HepG2 (cell line): ENCODE data around the gene ABHD17A. TPM values are rescaled to one million over a fixed set of nuclear protein-coding genes. Genes with fewer than 3 reads are reported as not detected.

ENCODE experiments used
- CHD2 ChIP-seq: IDR thresholded peaks from 2 replicates; pipeline ENCODE4 v1.6.1; 2011; ENCODE audit warnings: low read depth, low read length, improper control_type of control experiment
- DZIP1 ChIP-seq: sonication (generic); formaldehyde crosslinking; IDR thresholded peaks from 2 replicates; pipeline ENCODE4 v1.5.0; 2020; ENCODE audit warnings: mild to moderate bottlenecking, missing genetic modification reagents
- ERF ChIP-seq: IDR thresholded peaks from 2 replicates; pipeline ENCODE4 v1.6.1; 2018; ENCODE audit warnings: missing biosample characterization, missing genetic modification reagents
- FOSL2 ChIP-seq: sonication (generic); formaldehyde crosslinking; IDR thresholded peaks from 2 replicates; pipeline ENCODE4 v1.4.0; 2020; ENCODE audit warnings: missing genetic modification reagents
- FOXO1 ChIP-seq: sonication (generic); formaldehyde crosslinking; IDR thresholded peaks from 2 replicates; pipeline ENCODE4 v1.4.0; 2020; ENCODE audit warnings: missing genetic modification reagents
- HHEX ChIP-seq: IDR thresholded peaks from 2 replicates; pipeline ENCODE4 v1.6.1; 2016; ENCODE audit warnings: control low read depth
- HNRNPK ChIP-seq: fragments of 200-400 bp; formaldehyde crosslinking; IDR thresholded peaks from 2 replicates; pipeline ENCODE4 v1.6.1; 2018; ENCODE audit warnings: low read length, low read depth, moderate library complexity, mild to moderate bottlenecking; ENCODE audit not compliant: poor library complexity, severe bottlenecking
- MXD4 ChIP-seq: IDR thresholded peaks from 2 replicates; pipeline ENCODE4 v1.6.1; 2016; ENCODE audit warnings: mild to moderate bottlenecking, missing biosample characterization, missing genetic modification reagents
- NFIB ChIP-seq: sonication (generic); formaldehyde crosslinking; IDR thresholded peaks from 2 replicates; pipeline ENCODE4 v1.9.0; 2021; ENCODE audit warnings: missing genetic modification reagents, mild to moderate bottlenecking, borderline replicate concordance
- NR2F1 ChIP-seq, 2 experiments: fragments of 450-650 bp in 1 of 2; formaldehyde crosslinking in 1 of 2; IDR thresholded peaks; 2 replicates each; pipeline versions ENCODE4 v1.5.0 to v1.6.1; 2016 to 2020; ENCODE audit warnings: mild to moderate bottlenecking in 1 of 2, missing compliant biosample characterization in 1 of 2, missing genetic modification reagents in 1 of 2, moderate library complexity in 1 of 2
- TCF7L2 ChIP-seq: IDR thresholded peaks from 2 replicates; pipeline ENCODE4 v1.6.1; 2011; ENCODE audit warnings: mild to moderate bottlenecking, low read depth, low read length, moderate library complexity
- TGIF2 ChIP-seq: IDR thresholded peaks from 2 replicates; pipeline ENCODE4 v1.6.1; 2016; ENCODE audit warnings: control low read depth, missing compliant biosample characterization
- TRIM24 ChIP-seq: sonication (generic); formaldehyde crosslinking; IDR thresholded peaks from 2 replicates; pipeline ENCODE4 v1.8.0; 2022; ENCODE audit warnings: mild to moderate bottlenecking, missing genetic modification reagents
- ZNF180 ChIP-seq: sonication (generic); formaldehyde crosslinking; IDR thresholded peaks from 2 replicates; pipeline ENCODE4 v1.4.0; 2020; ENCODE audit warnings: low read depth, missing genetic modification reagents, borderline replicate concordance
- polyA plus RNA-seq, 8 experiments: library from polyadenylated mRNA; depleted of rRNA in 3 of 8; stranded (reverse) in 7 of 8; unstranded in 1 of 8; fragments of >200 nt; fragmentation: Illumina TruSeq in 4 of 8; extraction: Trizol in 4 of 8; gene quantifications; 2 replicates each; pipeline versions ENCODE4 v1.2.1 to v1.2.3, GENCODE V29; 2011 to 2016; ENCODE audit warnings: low read depth in 4 of 8, missing spikeins in 1 of 8, mixed read lengths in 1 of 8; ENCODE audit not compliant: insufficient read depth in 1 of 8
- total RNA-seq, 5 experiments: library from RNA; depleted of rRNA; stranded (reverse); fragments of >200 nt; fragmentation: Illumina TruSeq; extraction: Trizol; gene quantifications; 2 replicates each; pipeline ENCODE4 v1.2.3, GENCODE V29; 2016; ENCODE audit warnings: low read depth in 1 of 5
- TF ChIP-seq, protein P1 (sequence below): sonication (generic); formaldehyde crosslinking; IDR thresholded peaks from 2 replicates; pipeline ENCODE4 v1.4.0; 2020; ENCODE audit warnings: mild to moderate bottlenecking, missing genetic modification reagents
- TF ChIP-seq, protein P2 (sequence below): sonication (generic); formaldehyde crosslinking; conservative IDR thresholded peaks from 2 replicates; pipeline ENCODE4 v1.8.0; 2022; ENCODE audit warnings: mild to moderate bottlenecking, moderate library complexity, missing genetic modification reagents
- TF ChIP-seq, protein P3 (sequence below): sonication (generic); formaldehyde crosslinking; IDR thresholded peaks from 2 replicates; pipeline ENCODE4 v1.8.0; 2022; ENCODE audit warnings: missing genetic modification reagents, mild to moderate bottlenecking, moderate library complexity, borderline replicate concordance

Gene ABHD17A
- total and polyA plus RNA-seq, 2 of the 13 experiments (the other 11 are each of a cell fraction or from before 2014, with no cell fraction given): 27.7 to 40.8 TPM

DNA sequence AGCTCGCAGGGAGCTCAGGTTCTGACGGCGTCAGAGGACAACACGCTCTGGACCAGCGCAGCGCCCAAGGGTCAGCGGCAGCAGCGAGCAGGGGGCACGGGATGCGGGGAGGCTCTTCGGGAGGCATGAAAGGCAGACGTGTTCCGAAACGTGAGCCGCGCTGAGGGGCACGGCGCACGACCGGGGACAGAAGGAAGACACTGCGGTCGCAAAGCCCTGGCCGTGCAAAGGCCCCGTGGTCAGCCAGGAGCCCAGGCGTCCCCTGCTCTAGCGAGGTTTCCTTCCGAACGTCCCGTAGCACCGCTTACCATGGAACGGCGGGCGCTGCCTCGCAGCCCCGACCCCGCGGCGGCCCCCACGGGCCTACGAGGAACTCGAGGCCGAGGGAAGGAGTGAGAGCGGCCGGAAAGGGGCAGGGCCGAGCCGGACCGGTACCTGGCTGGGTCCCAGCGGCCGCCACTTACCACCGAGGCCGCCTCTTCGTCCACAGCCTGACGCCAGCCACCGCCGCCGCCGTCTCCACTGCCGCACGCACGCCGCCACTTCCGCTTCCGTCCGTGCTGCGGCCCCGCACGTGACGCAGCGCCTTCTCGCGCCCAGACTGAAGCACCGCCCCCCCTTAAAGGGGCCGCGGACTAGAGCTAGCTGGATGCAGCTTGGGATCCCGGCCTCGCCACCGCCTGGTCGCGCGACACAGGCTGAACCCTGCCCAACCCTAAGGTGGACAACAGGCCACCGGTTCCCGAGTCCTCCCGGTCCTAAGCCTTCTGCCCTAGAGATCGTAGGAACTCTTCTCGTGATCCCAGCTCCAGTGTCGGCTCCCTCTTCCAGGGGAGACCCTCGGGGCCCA is 9.4 kb downstream of the ABHD17A start (continued):
- TF ChIP-seq HNRNPK (peak; percentile 54), NFIB (no peak; the same call in 1 of the 2 replicates), ZNF180 (CRISPR knock-in tag) (no peak), HHEX (CRISPR knock-in tag) (no peak), ERF (CRISPR knock-in tag) (peak; percentile 96), FOXO1 (CRISPR knock-in tag) (peak; percentile 70), FOSL2 (CRISPR knock-in tag) (peak; percentile 65; the same call in 1 of the 2 replicates), TCF7L2 (no peak), TGIF2 (peak; percentile 76; the same call in 1 of the 2 replicates), DZIP1 (CRISPR knock-in tag) (no peak; the same call in 1 of the 2 replicates), NR2F1 (CRISPR knock-in tag; IDR thresholded peaks at IDR 0.05) (0 out of 4 replicates have a peak, but pooled peaks of 1 of the 2 experiments have one; percentile 38), MXD4 (peak; percentile 96), CHD2 (no peak), TRIM24 (no peak)
- TF ChIP-seq, protein P1, sequence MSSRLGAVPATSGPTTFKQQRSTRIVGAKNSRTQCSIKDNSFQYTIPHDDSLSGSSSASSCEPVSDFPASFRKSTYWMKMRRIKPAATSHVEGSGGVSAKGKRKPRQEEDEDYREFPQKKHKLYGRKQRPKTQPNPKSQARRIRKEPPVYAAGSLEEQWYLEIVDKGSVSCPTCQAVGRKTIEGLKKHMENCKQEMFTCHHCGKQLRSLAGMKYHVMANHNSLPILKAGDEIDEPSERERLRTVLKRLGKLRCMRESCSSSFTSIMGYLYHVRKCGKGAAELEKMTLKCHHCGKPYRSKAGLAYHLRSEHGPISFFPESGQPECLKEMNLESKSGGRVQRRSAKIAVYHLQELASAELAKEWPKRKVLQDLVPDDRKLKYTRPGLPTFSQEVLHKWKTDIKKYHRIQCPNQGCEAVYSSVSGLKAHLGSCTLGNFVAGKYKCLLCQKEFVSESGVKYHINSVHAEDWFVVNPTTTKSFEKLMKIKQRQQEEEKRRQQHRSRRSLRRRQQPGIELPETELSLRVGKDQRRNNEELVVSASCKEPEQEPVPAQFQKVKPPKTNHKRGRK (CRISPR knock-in tag): 0 out of 2 replicates have a peak, but pooled peaks have one; percentile 12
- TF ChIP-seq, protein P2, sequence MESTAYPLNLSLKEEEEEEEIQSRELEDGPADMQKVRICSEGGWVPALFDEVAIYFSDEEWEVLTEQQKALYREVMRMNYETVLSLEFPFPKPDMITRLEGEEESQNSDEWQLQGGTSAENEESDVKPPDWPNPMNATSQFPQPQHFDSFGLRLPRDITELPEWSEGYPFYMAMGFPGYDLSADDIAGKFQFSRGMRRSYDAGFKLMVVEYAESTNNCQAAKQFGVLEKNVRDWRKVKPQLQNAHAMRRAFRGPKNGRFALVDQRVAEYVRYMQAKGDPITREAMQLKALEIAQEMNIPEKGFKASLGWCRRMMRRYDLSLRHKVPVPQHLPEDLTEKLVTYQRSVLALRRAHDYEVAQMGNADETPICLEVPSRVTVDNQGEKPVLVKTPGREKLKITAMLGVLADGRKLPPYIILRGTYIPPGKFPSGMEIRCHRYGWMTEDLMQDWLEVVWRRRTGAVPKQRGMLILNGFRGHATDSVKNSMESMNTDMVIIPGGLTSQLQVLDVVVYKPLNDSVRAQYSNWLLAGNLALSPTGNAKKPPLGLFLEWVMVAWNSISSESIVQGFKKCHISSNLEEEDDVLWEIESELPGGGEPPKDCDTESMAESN: peak; percentile 93
- TF ChIP-seq, protein P3, sequence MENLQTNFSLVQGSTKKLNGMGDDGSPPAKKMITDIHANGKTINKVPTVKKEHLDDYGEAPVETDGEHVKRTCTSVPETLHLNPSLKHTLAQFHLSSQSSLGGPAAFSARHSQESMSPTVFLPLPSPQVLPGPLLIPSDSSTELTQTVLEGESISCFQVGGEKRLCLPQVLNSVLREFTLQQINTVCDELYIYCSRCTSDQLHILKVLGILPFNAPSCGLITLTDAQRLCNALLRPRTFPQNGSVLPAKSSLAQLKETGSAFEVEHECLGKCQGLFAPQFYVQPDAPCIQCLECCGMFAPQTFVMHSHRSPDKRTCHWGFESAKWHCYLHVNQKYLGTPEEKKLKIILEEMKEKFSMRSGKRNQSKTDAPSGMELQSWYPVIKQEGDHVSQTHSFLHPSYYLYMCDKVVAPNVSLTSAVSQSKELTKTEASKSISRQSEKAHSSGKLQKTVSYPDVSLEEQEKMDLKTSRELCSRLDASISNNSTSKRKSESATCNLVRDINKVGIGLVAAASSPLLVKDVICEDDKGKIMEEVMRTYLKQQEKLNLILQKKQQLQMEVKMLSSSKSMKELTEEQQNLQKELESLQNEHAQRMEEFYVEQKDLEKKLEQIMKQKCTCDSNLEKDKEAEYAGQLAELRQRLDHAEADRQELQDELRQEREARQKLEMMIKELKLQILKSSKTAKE (CRISPR knock-in tag): peak; percentile 70; the same call in 1 of the 2 replicates
